Measurements from ENCODE around the gene GPR65.

- TF ChIP-seq CTCF (IDR thresholded peaks at IDR 0.05) (no peak), POLR2A (IDR thresholded peaks at IDR 0.05) (no peak)
These were observed 26.0 kb downstream of the GPR65 start for GRCh38 chr14:88030892-88031291.

Data from suprapubic skin (tissue), 3 donors.